Endodermal cell (in vitro differentiated cells): ENCODE results near the gene AGPAT3. TPM values are rescaled to one million over a fixed set of nuclear protein-coding genes. Genes with fewer than 3 reads are reported as not detected.

Experiments used
- DNase-seq: peaks from one replicate; pipeline ENCODE4 v3.0.0-alpha.2; 2017
- H3K27ac ChIP-seq: 2 replicates; pipeline ENCODE4 v1.5.1; 2013; ENCODE audit warnings: mild to moderate bottlenecking, low read depth, low read length, moderate library complexity
- H3K27me3 ChIP-seq: 2 replicates; pipeline ENCODE4 v1.6.1; 2013; ENCODE audit warnings: mild to moderate bottlenecking, low read length, moderate library complexity; ENCODE audit not compliant: insufficient read depth, control insufficient read depth, poor library complexity, severe bottlenecking
- H3K36me3 ChIP-seq: 2 replicates; pipeline ENCODE4 v1.7.0; 2013; ENCODE audit warnings: mild to moderate bottlenecking, low read length, moderate library complexity; ENCODE audit not compliant: control insufficient read depth, insufficient read depth
- H3K4me1 ChIP-seq: one replicate; pipeline ENCODE4 v1.7.0; 2013; ENCODE audit warnings: low read length; ENCODE audit not compliant: control insufficient read depth, insufficient read depth
- H3K4me3 ChIP-seq: 2 replicates; pipeline ENCODE4 v1.5.1; 2013; ENCODE audit warnings: mild to moderate bottlenecking, low read length, moderate library complexity
- H3K9ac ChIP-seq: 2 replicates; pipeline ENCODE4 v1.6.1; 2013; ENCODE audit warnings: mild to moderate bottlenecking, low read length, moderate library complexity; ENCODE audit not compliant: poor library complexity, severe bottlenecking; ENCODE audit errors: extremely low read depth
- H3K9me3 ChIP-seq: 2 replicates; pipeline ENCODE4 v1.6.1; 2013; ENCODE audit warnings: mild to moderate bottlenecking, low read length, moderate library complexity; ENCODE audit not compliant: control insufficient read depth
- H3K27ac Mint-ChIP-seq: 2 replicates; pipeline ENCODE4 v1.8.0; 2020; ENCODE audit warnings: mixed read lengths
- H3K27me3 Mint-ChIP-seq: 2 replicates; pipeline ENCODE4 v1.8.0; 2021; ENCODE audit warnings: mild to moderate bottlenecking, mixed read lengths; ENCODE audit not compliant: insufficient read depth
- H3K36me3 Mint-ChIP-seq: 2 replicates; pipeline ENCODE4 v1.8.0; 2020; ENCODE audit warnings: low read depth, mixed read lengths
- H3K4me1 Mint-ChIP-seq: 2 replicates; pipeline ENCODE4 v1.8.0; 2020; ENCODE audit warnings: mixed read lengths
- H3K4me3 Mint-ChIP-seq: 2 replicates; pipeline ENCODE4 v1.8.0; 2020; ENCODE audit warnings: mild to moderate bottlenecking, moderate library complexity, mixed read lengths
- H3K9me3 Mint-ChIP-seq: 2 replicates; pipeline ENCODE4 v1.8.0; 2020; ENCODE audit warnings: mild to moderate bottlenecking, mixed read lengths
- CTCF ChIP-seq: fragments of 200-600 bp; sonication (generic); conservative IDR thresholded peaks from 2 replicates; pipeline ENCODE4 v1.5.0; 2021; ENCODE audit warnings: antibody characterized with exemption, mild to moderate bottlenecking
- WGBS, 2 experiments: methylation state at CpG; one replicate each; pipeline versions ENCODE4 v1.1.5 to v1.1.7; 2013; ENCODE audit warnings: missing lambda C conversion rate in 2 of 2, mixed read lengths in 1 of 2; ENCODE audit not compliant: insufficient coverage in 1 of 2, insufficient read length in 1 of 2; 5-methylcytosine and 5-hydroxymethylcytosine counted together
- total RNA-seq, 2 donors: library from RNA; stranded (reverse); fragmentation: NEBNext Ultra II Directional in 1 of 2; extraction: Animal tissue kit (Norgen Biotek cat#: 25700) in 1 of 2; gene quantifications; 2 replicates in 1 of 2; 3 replicates in 1 of 2; pipeline ENCODE4 v1.2.1, GENCODE V29; 2021

Gene AGPAT3
- total RNA-seq, 2 donors from 2014 or later: 44.0 to 74.4 TPM

DNA sequence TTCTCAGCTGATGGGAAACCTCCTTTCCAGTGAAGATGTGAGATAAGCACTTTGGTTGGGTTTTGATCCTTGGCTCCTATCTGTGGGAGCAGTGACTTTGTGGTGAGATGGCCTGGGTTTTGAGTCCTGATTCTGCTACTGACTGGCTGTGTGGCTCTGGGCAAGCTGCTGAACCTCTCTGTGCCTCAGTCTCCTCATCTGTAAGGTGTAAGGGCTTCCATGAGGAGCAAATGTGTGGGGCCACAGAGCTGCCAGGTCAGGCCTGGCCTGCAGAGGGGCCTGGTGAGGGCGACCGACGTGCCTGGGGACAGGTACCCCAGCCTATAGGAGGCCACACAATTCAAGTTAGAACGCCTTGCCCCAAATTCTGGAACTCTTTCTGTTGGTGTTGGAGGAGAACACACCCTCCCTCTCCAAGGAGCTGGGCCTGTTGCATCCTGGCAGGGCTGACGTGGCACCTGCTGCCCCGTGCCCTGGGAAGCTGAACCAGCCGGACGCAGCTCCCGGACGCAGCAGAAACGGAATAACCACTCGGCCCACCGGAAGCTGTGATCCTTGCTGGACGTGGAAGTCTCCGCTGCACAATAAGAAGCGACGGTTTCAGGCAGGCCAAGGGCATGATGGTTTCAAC lies 62.7 kb downstream of the AGPAT3 start:
- no peak overlapping the region for H3K9ac ChIP-seq
- no peaks in the 10 kb centered on the region for H3K9me3 ChIP-seq
- peaks cover 22% of the 10 kb centered on the region for H3K36me3 Mint-ChIP-seq
- H3K4me1 Mint-ChIP-seq: peaks cover 40% of the 10 kb centered on the region
- no peak overlapping the region for H3K27ac Mint-ChIP-seq
- no peak overlapping the region for H3K27ac ChIP-seq
- no peak for DNase-seq
- H3K27me3 Mint-ChIP-seq: no peaks in the 10 kb centered on the region
- no peak overlapping the region for H3K4me3 Mint-ChIP-seq
- peaks cover 8% of the 10 kb centered on the region for H3K4me1 ChIP-seq
- peaks cover 10% of the 10 kb centered on the region for H3K36me3 ChIP-seq
- no peak for TF ChIP-seq CTCF
- no peaks in the 10 kb centered on the region for H3K27me3 ChIP-seq
- WGBS, 2 experiments: 96 to 98% methylated on average over 15 to 17 of the region's 17 CpGs
- H3K9me3 Mint-ChIP-seq: no peaks in the 10 kb centered on the region
- H3K4me3 ChIP-seq: no peak overlapping the region

GRCh38 chr21:43928222-43929125 lies 63.5 kb downstream of the AGPAT3 start:
- peaks cover 41% of the 10 kb centered on the region for H3K4me1 Mint-ChIP-seq
- H3K27ac ChIP-seq: no peak overlapping the region
- H3K36me3 Mint-ChIP-seq: peaks cover 26% of the 10 kb centered on the region
- H3K36me3 ChIP-seq: peaks cover 10% of the 10 kb centered on the region
- no peaks in the 10 kb centered on the region for H3K27me3 ChIP-seq
- H3K9ac ChIP-seq: no peak overlapping the region
- DNase-seq: no peak
- no peaks in the 10 kb centered on the region for H3K9me3 ChIP-seq
- no peak overlapping the region for H3K4me3 Mint-ChIP-seq
- H3K27me3 Mint-ChIP-seq: no peaks in the 10 kb centered on the region
- peak overlapping the region; percentile 80 for H3K27ac Mint-ChIP-seq
- peaks cover 7% of the 10 kb centered on the region for H3K4me1 ChIP-seq
- WGBS, 2 experiments: 94 to 97% methylated on average over 22 to 31 of the region's 31 CpGs
- H3K9me3 Mint-ChIP-seq: no peaks in the 10 kb centered on the region
- no peak overlapping the region for H3K4me3 ChIP-seq
- TF ChIP-seq CTCF: no peak

DNA sequence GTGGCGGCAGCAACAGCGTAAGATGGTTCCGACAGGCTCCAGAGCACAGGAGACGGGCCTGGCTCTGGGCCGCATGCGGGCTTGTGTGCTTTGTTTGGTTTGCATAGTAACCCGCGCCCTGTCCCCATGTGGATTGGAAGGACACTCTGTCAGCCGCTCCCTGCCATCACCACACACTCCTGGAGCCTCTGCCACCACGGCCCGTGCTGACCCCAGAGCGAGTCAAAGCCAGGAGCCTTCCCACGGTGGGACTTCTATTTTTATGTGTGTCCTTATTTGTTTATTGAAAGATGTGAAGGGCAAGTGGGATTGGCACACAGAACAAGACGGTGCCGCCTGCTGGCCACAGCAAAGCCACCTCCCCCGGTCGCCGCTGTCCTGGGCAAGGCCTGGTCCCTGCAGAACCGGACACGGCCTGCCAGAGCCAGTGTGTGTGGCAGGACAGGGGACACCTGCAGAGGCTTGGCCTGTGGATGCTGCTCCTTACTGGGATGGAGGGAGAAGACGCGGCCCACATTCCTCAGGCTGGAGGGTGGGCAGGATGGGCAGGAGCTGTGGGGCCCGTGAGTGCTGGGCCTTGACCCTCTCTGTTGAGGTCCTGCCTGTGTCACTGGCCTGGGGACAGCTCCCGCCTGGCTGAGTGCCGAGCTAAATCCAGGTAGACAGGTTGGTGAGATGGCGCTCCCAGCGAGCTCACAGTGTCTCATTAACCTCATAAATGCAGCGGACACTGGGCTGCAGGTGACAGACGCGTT lies 64.4 kb downstream of the AGPAT3 start:
- no peaks in the 10 kb centered on the region for H3K9me3 Mint-ChIP-seq

More for the DNA sequence above, 64.4 kb downstream of the AGPAT3 start:
- Histone ChIP-seq H3K27ac (no peak overlapping the region), H3K9me3 (no peaks in the 10 kb centered on the region), H3K36me3 (peaks cover 10% of the 10 kb centered on the region), H3K27me3 (no peaks in the 10 kb centered on the region), H3K4me3 (no peak overlapping the region), H3K4me1 (peaks cover 7% of the 10 kb centered on the region), H3K9ac (no peak overlapping the region)
- peaks cover 22% of the 10 kb centered on the region for H3K36me3 Mint-ChIP-seq
- H3K4me3 Mint-ChIP-seq: no peak overlapping the region
- TF ChIP-seq CTCF: no peak
- no peaks in the 10 kb centered on the region for H3K27me3 Mint-ChIP-seq
- DNase-seq: peak; percentile 60
- peaks cover 36% of the 10 kb centered on the region for H3K4me1 Mint-ChIP-seq
- 92 to 95% methylated on average over 14 to 30 of the region's 30 CpGs for WGBS, 2 experiments
- H3K27ac Mint-ChIP-seq: peak overlapping the region; percentile 80
